ENCODE results near the gene SERPINB6.
A peak's percentile ranks its signal among the peaks of the same experiment; 100 is the strongest.
"Not testable (repeated sequence)": the region's sequence is repeated elsewhere in the genome, so short reads cannot be mapped to it uniquely, and the experiment has no call there.

The SERPINB6 gene

DNA sequence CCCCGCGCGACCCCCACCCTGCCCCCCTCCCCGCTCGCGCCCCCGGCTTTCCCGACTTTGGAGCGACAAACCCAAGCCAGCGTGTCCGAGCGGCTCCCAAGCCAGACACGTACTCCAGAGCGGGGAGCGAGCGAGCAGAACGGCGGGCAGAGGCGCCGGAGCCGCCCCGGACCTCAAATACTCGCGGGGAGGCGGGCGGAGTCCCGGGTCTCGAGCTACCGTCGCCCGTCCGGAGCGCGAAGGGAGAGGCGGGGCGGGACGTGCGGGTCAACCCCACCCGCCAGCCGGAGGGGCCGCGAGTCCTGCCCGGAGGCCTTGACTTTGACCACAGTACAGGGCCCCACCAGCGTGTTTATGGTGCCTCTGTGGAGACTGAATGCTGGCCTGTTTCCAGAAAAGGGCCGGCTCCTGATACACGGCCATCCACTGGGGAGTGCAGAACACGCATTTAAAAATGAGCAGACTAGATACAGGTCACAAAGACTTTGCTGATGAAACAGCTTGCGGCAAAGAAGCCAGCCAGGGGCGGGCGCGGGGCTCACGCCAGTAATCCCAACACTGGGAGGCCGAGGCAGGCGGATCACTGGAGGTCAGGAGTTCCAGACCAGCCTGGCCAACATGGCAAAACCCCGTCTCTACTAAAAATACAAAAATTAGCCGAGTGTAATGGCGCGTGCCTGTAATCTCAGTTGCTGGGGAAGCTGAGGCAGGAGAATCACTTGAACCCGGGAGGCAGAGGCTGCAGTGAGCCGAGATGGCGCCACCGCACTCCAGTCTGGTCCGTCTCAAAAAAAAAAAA, at the start of gene SERPINB6:
Gene SERPINB6 (minus strand): TSS at position 148 of the 799 bp plus-strand sequence. CDS start 12,235 bp downstream, outside the sequence.
- DNase-seq: peak; percentile 58

DNA sequence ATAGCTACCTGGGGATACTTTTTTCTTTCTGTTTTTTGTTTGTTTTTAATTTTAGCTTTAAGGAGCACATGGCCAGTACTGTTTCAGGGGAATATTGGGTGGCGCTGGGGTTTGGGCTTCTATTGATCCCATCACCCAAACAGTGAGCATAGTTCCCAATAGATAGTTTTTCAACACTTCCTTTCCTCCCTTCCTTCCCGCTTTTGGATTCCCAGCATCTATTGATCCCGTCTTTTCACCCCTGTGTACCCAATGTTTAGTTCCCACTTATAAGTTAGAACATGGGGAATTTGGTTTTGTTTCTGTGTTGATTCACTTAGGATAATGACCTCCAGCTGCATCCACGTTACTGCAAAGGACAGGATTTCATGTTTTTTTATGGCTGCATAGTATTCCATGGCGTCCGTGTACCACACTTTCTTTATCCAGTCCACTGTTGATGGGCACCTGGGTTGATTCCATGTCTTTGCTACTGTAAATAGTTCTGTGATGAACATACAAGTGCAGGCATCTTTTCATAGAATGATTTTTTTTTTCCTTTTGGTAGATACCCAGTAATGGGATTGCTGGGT, 48.5 kb upstream of the SERPINB6 start:
- no peak for DNase-seq

DNA sequence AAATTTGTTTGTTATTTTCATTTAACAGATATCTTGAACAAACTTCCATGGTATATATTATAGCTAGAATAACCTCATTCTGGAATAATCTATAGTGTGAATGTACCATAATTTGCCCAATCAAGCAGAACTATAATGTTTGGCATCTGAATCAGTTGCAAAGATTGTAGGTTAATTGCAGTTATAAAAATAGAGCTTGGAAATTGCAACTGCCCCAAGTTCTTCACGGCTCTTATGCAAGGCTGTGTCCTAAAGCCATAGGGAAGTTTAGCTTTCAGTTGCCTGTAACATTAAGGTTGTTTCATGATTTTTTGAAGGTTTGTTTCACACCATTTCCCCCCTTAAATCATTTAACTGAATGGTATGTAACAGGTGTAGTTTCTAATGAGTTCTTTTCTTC, 47.7 kb upstream of the SERPINB6 start:
- DNase-seq: no peak

DNA sequence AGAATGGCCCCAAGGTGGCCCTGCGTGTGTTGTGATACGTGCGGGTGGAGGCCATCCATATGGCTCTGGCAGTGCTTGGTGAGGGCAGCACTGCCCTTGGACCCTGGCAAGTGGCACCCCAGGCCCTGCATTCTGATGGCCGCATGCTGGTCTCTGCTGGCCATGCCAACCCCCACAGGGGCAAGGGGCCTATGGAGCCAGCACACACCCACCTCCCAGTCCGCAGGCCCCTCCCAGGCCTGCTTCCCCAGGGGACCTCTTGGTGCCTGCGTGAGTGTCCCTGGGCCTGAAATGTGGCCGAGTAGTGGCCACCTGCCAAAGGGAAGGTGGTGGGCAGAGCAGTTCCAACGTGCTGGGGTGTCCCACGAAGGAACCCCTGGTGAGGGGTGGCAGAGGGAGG, 45.9 kb upstream of the SERPINB6 start:
- DNase-seq: no peak

DNA sequence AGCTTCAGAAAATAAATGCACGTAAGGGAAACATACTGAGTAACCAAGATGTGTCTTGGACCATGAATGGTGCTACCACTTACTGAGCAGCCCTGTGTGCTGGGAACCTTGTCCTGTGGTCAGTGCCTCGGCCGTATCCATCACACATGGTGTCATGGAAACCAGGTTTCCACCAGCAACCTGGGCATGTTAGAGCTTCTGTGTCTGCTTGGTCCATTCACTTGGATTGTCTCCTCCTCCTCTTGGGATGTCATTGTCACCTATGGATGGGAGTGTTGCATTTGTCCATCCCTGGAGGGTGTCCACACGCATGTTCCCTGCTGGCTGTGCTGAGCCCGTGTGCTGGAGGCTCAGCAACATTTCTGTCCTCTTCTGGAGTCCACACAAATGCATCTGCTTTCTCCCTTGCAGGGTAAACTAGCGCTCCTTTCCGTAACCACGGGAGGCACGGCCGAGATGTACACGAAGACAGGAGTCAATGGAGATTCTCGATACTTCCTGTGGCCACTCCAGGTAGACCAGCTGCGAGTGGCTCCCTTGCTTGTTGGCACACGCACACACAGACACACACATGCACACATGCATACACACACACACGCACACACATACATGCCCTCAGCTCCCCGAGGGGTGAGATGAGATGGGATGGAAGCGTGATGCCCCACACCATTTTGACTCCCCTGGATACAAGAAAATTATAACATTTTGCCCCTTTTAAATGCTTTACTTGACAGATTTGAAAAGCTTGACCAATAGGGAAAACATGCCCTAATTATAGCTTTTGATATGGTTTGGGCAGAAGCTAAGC, 45.3 kb upstream of the SERPINB6 start:
- DNase-seq: no peak

DNA sequence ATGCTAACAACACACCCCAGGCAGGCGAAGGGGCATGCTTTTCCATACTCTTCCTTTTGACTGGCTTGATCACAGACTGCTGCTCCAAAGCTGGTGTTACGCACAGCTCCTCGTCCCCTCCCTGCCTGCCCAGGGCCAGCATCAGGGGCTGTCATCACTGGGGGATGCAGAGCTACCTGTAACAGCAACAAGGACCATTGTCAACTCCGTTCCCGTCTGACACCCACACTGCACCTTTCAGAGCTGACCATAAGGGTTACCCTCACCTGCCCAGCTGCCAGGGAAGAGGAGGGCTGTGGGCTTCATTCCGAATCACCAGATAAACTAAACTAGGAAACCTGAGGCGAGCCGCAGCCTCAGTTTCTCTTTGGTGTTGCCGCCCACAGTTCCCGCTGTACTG, 43.8 kb upstream of the SERPINB6 start:
- DNase-seq: no peak

DNA sequence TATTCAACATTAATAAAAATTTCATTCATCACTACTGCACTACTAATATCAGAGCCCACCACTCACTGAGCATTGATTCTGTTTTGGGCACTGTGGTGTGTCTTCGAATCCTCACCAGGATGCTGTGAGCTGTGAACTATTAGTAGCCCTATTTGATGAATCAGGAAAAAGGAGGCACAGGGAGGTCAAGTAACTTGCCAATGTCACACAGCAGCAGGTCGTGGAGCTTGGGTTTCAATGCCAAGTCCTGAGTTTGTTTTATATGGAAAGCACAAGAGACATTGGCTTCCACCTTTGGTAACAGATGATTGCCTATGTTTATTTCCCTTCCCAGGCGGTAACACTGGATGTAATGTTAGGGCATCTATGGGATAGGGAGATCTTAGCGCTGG, 43.3 kb upstream of the SERPINB6 start:
- DNase-seq: no peak

DNA sequence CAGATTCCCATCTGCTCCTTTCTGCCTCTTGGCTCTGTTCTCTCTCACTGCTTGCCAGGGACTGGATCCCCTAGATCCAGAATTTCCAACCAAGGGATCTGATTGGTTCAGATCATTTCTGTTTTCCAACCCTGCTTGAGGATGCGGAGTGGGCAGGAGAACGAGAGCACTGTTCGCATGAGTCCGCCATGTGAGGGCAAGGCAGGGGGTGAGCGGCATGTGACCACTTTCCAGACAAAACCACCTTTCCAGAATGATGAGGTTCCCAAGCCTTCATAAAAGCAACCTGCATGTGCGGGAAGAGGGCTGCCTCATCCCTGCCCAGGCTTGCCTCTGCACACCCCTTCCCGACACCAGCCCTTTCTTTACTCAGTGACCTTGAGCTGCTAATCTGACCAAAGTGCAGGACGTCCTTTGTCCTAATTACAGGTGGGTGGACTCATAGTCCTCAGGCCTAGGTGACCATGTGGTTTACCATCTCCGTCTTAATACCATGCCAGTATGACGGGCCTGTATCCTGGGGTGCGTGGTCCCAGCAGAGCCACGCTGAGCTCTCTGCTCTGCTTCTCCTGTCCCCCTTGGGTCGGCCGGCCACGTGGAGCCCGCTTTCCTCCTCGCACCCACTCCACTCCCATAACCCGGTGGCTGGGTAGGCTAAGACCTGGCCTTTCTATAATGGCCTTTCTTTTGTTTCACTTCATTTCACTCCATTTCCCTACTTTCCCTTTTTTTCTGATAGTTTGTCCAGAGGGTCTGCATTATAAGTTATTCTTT, 42.7 kb upstream of the SERPINB6 start:
- DNase-seq: no peak

DNA sequence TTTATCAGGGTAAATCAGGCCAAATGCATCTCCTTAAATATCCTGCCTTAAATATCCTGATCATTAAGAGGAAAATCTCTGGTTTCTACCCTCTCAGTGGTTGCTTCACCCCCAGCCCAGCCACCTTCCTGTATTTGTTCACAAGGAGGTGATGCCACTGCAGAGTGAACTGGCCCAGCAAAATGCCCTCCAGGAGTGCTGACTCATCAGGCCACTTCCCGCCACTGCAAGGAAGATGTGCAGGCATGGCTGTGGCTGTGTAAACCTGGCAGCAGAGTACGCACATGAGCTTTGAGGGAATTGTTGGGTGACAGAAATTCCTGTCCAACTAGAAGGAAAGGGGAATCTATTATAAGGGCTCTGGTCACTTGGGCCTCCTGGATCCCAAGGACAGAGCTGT, 42.1 kb upstream of the SERPINB6 start:
- peak; percentile 39 for DNase-seq

DNA sequence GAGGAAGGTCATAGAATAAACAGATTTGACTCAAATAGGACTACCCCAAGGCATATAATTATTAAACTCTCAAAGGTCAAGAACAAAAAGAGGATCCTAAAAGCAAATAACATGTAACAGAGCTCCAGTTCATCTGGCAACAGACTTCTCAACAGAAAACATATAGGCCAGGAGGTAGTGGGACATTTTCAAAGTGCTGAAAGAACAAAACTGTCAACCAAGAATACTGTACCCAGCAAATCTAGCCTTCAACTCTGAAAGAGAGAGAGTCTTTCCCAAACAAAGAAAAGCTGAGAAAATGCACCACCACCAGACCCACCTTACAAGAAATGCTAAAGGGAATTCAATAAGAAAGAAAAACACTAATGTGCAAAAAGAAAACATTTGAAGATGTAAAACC, 40.2 kb upstream of the SERPINB6 start:
- no peak for DNase-seq

DNA sequence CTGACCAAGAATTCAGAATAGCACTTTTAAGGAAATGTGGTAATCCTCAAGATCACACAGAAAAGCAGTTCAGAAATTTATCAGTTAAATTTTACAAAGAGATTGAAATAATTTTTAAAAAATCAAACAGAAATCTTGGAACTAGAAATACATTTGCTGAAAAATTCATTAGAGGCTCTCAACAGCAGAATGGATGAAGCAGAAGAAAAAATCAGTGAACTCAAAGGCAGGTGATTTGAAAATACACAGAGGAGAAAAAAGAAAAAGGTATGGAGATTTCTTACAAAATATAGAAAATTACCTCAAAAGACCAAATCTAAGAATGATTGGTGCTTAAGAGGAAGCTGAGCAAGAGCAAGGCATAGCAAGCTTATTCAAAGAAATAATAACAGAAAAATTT, 39.8 kb upstream of the SERPINB6 start:
- DNase-seq: no peak

DNA sequence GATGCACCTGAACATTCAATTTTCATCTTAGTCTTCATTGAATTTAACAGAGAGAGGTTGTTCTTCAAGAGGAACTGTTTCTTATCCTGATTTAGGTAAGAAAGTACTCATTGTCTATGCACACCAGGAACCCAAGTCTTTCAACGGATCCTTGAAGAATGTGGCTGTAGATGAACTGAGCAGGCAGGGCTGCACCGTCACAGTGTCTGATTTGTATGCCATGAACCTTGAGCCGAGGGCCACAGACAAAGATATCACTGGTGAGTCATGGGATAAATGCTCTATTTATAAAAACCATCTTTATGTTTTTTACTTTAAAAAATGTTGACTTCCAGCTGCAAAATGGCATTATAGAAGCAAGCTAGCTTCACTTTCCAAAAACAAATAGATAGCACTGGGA, 38.6 kb upstream of the SERPINB6 start:
- no peak for DNase-seq

DNA sequence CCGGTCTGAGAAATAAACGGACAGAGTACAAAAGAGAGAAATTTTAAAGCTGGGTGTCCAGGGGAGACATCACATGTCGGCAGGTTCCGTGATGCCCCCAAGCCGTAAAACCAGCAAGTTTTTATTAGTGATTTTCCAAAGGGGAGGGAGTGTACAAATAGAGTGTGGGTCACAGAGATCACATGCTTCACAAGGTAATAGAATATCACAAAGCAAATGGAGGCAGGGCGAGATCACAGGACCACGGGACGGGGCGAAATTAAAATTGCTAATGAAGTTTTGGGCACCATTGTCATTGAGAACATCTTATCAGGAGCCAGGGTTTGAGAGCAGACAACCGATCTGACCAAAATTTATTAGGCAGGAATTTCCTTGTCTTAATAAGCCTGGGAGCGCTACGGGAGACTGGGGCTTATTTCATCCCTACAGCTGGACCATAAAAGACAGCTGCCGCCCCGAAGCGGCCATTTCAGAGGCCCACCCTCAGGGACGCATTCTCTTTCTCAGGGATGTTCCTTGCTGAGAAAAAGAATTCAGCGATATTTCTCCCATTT, 37.4 kb upstream of the SERPINB6 start:
- not testable (repeated sequence) for DNase-seq

DNA sequence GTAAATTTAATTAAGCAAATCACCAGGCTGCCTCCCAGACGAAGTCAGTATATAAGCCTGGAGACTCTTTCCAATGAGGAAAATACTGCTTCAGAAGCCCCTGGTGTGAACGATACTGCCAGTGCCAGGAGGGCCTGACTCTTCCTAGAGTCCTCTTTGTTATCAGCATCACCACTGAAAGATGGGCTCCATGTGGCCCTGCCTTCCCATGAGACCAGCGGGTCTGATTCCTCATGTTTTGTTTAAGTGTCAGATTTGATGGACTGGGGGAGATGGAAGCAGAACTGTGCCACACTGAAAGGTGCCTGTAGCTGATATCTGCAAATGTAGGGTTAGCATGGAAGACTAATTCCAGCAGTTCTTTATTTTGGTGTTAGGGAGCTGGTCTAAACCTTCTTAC, 36.2 kb upstream of the SERPINB6 start:
- no peak for DNase-seq

DNA sequence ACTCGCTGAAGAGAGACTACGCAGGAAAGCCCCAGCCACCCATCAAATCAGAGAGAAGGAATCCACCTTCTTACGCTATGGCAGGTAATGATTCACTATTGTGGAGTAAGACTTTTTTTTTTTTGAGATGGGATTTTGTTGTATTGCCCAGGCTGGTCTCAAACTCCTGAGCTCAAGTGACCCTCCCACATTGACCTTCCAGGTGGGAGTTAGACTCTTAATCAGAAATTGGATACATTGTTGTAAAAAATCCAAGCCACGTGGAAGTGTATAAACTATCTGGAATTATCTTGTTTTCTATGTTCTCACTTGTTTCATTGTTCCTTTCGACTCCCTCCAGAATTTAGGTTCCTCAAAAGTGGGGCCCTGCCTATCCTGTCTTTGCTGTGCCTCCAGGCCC, 35.1 kb upstream of the SERPINB6 start:
- no peak for DNase-seq

DNA sequence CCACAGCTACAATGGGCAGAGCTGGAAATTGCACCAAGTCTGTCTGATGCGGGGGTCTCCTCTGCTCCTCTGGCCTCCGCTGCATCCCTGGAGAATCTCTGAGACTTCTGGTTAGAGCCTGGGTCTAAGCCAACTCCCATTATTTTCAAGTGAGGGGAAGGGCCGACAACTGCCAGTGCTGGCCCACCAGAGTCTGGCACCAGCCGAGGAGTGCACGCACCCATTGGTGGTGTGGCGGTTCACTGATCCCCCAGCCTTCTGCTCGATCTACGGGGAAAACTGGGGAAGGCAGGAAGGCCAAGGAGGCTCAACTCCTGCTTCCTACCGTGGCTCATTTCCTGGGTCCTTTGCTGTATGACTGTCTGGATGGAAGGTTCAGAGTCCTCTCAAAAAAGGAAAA, 34.5 kb upstream of the SERPINB6 start:
- DNase-seq: no peak

DNA sequence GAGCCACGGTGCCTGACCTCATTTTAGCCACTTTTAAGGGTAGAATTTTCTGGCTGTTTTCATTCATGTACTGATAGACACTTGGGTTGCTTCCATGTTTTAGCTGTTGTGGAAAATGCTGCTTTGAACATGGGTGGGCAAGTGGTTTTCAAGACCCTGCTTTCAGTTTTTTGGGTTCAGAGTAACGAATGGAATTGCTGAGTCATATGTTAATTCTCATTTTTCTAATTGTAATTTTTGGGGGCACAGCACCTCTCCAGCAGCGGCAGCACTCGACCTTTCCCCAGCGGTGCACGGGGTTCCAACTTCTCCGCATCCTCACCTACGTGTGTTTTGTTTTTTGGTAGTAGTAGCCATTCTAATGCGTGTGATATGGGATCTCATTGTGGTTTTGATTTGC, 33.7 kb upstream of the SERPINB6 start:
- DNase-seq: no peak

DNA sequence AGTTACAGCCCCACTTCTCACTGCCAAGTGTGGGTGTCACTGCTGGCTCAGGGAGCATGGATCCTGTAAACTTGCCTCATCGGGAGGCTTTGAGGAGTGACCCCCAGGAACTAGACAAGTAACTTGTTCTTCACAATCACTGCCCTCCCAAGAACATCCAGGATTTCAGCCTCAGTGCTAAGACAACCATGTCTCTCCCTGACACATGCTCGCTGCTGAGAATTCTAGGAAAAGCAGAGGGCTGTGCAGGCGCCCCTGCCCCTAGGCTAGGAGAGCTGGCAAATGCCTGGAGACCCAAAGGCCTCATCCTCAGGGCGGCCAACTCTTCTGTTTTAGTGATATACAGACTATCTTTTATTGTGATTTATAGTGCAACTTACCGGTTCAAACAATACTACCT, 31.9 kb upstream of the SERPINB6 start:
- not testable (repeated sequence) for DNase-seq

DNA sequence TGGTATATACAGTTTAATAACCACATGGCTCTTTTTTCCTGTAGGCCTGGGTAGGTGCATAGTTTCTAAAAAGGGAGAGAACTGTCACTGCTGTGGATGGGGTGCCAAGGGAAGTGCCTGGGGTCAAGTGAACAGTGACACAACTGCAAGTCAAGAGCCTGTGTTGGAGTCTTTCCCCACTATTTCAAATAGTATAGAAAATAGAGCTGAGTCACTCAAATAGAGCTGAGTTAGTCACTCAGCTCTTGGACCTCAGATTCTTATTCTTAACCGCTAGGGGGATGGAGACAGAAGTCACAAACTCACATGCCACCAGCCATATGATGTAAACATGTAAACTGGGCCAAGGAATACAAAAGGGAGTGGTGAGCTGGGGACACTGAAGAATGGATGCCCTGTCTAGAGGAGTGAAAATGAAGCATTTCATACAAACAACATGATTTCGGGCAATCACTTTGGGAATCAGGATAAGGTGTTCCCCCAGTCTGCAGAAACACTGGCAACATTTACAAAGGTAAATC, 30.5 kb upstream of the SERPINB6 start:
- DNase-seq: no peak

DNA sequence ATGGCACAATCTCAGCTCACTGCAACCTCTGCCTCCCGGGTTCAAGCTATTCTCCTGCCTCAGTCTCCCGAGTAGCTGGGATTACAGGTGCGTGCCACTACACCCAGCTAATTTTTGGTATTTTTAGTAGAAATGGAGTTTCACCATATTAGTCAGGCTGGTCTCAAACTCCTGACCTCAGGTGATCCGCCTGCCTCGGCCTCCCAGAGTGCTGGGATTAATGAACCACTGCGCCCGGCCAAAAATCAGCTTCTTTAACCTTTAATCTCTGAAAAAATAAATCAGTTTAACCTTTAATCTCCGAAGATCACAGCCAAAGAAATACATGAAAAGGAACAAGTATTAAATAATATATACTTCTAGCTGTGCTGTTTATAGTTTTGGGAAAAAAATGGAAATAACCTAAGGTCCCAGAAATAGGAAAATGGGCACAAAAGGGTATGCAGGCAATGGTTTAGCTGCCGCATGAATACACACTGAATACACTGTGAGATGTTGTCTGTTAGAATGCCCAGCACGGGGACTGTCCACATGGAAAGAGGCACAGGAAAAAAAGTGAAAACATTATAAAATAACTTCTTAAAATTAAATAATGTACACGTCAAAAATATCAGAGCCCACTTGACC, 29.9 kb upstream of the SERPINB6 start:
- no peak for DNase-seq

DNA sequence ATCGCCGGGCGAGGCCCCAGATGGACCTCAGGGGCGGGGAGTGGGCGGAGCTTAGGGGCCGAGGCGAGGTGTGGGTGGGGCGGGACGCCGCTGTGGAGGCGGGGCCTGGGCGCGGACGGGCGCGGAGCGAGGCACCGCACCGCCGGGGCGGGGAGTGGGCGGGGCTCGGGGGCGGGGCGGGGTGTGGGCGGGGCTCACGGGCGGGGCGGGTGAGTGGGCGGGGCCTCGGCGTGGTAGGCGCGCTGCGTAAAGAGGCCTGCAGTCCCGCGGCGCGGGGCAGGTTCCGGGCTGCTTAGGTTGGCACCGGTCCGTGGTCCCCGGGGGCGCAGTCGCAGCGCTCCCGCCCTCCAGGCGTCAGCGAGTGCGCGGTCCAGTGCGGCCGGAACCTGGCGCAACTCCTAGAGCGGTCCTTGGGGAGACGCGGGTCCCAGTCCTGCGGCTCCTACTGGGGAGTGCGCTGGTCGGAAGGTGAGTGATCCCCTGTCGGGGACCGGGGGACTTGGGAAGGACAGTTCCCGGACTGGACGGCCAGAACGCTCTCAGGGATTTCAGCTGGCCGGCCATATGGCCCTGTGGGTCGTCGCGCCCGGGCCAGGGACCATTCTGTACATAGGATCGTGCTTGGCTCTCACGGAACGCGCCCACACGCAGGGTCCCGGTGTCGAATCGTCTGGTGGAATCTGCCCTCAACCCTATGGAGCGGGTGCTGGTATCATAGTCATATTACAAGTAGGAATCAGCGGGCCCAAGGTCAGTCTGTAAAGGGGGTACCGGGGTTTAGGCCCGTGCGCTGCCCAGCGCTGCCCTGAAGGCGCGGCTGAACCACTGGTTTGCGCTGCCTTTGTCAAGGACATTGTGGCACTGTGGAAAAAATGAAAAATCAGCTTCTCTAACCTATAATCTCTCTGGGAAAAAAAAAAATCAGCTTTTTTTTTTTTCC, 28.5 kb upstream of the SERPINB6 start, which contains the start of gene NQO2:
Gene NQO2 (plus strand): TSS at position 277 of the 940 bp plus-strand sequence. CDS start 6,659 bp downstream, outside the sequence.
- DNase-seq: peak; percentile 97
